ENCODE results near the gene GNG7.

GRCh38 chr19:2487090-2487489 lies 215.4 kb downstream of the GNG7 start:
- TF ChIP-seq POLR2A (IDR thresholded peaks at IDR 0.05; ENCODE audit: low read depth, low read length) (no peak), POLR2AphosphoS5 (IDR thresholded peaks at IDR 0.05; ENCODE audit: low read depth, low read length) (no peak), TAF1 (IDR thresholded peaks at IDR 0.05; ENCODE audit: borderline replicate concordance, low read depth, low read length) (no peak)
